ENCODE measurements around the gene ANKRD44. TPM values are rescaled to one million over a fixed set of nuclear protein-coding genes. Genes with fewer than 3 reads are reported as not detected.
A peak's percentile ranks its signal among the peaks of the same experiment; 100 is the strongest.

ANKRD44 gene
- 4.0 and 6.0 TPM in 2 replicates for total RNA-seq
- long read RNA-seq, full-length matches to known transcripts, result 3 of 12 reads
- long read RNA-seq, partial matches to known transcripts, result 4 of 12 reads
- long read RNA-seq, other reads (novel, unspliced or antisense), result 5 of 12 reads

- TF ChIP-seq CTCF (IDR thresholded peaks at IDR 0.05; ENCODE audit: unreplicated experiment), result peak; percentile 37
- H3K27ac Mint-ChIP-seq, result peak within 1 kb of the TSS; percentile 93
- H3K4me1 Mint-ChIP-seq (ENCODE audit: low read depth), result peaks cover 10% of the 10 kb centered on the region
Observed at GRCh38 chr2:197310271-197310985, at the start of gene ANKRD44. Gene ANKRD44, minus strand, starts transcription at chr2:197310780. Its CDS starts 176 bp downstream, at chr2:197310604.

GRCh38 chr2:197359859-197360258 is 49.3 kb upstream of the ANKRD44 start:
- Mint-ChIP-seq H3K27ac (no peak overlapping the region), H3K4me3 (ENCODE audit: low read depth) (no peak overlapping the region), H3K36me3 (ENCODE audit: insufficient read depth) (no peaks in the 10 kb centered on the region), H3K27me3 (no peaks in the 10 kb centered on the region), H3K9me3 (ENCODE audit: low read depth) (peaks cover 3% of the 10 kb centered on the region), H3K4me1 (ENCODE audit: low read depth) (no peaks in the 10 kb centered on the region)
- DNase-seq (ENCODE audit: low spot score, unreplicated experiment), result no peak
- TF ChIP-seq CTCF (IDR thresholded peaks at IDR 0.05; ENCODE audit: unreplicated experiment), result peak; percentile 19

More at GRCh38 chr2:197310271-197310985, at the start of gene ANKRD44:
- H3K4me3 Mint-ChIP-seq (ENCODE audit: low read depth), result peak within 1 kb of the TSS; percentile 92
- DNase-seq (ENCODE audit: low spot score, unreplicated experiment), result peak; percentile 67
- H3K9me3 Mint-ChIP-seq (ENCODE audit: low read depth), result no peaks in the 10 kb centered on the region
- H3K36me3 Mint-ChIP-seq (ENCODE audit: insufficient read depth), result no peaks in the 10 kb centered on the region
- peaks cover 24% of the 10 kb centered on the region for H3K27me3 Mint-ChIP-seq

GRCh38 chr2:197358931-197359330 is 48.4 kb upstream of the ANKRD44 start:
- H3K27me3 Mint-ChIP-seq, result no peaks in the 10 kb centered on the region
- DNase-seq (ENCODE audit: low spot score, unreplicated experiment), result no peak
- H3K4me1 Mint-ChIP-seq (ENCODE audit: low read depth), result no peaks in the 10 kb centered on the region
- no peaks in the 10 kb centered on the region for H3K36me3 Mint-ChIP-seq (ENCODE audit: insufficient read depth)
- no peak overlapping the region for H3K4me3 Mint-ChIP-seq (ENCODE audit: low read depth)
- TF ChIP-seq CTCF (IDR thresholded peaks at IDR 0.05; ENCODE audit: unreplicated experiment), result no peak
- H3K27ac Mint-ChIP-seq, result no peak overlapping the region
- H3K9me3 Mint-ChIP-seq (ENCODE audit: low read depth), result peaks cover 3% of the 10 kb centered on the region

GRCh38 chr2:197357986-197358385 is 47.4 kb upstream of the ANKRD44 start:
- H3K36me3 Mint-ChIP-seq (ENCODE audit: insufficient read depth), result no peaks in the 10 kb centered on the region
- no peaks in the 10 kb centered on the region for H3K27me3 Mint-ChIP-seq
- no peak overlapping the region for H3K4me3 Mint-ChIP-seq (ENCODE audit: low read depth)
- DNase-seq (ENCODE audit: low spot score, unreplicated experiment), result no peak
- no peaks in the 10 kb centered on the region for H3K4me1 Mint-ChIP-seq (ENCODE audit: low read depth)
- H3K9me3 Mint-ChIP-seq (ENCODE audit: low read depth), result peaks cover 3% of the 10 kb centered on the region
- no peak overlapping the region for H3K27ac Mint-ChIP-seq
- no peak for TF ChIP-seq CTCF (IDR thresholded peaks at IDR 0.05; ENCODE audit: unreplicated experiment)

GRCh38 chr2:197356136-197356535 is 45.6 kb upstream of the ANKRD44 start:
- no peak overlapping the region for H3K27ac Mint-ChIP-seq
- no peaks in the 10 kb centered on the region for H3K36me3 Mint-ChIP-seq (ENCODE audit: insufficient read depth)
- H3K9me3 Mint-ChIP-seq (ENCODE audit: low read depth), result peaks cover 3% of the 10 kb centered on the region
- H3K27me3 Mint-ChIP-seq, result no peaks in the 10 kb centered on the region
- H3K4me3 Mint-ChIP-seq (ENCODE audit: low read depth), result no peak overlapping the region
- DNase-seq (ENCODE audit: low spot score, unreplicated experiment), result no peak
- no peaks in the 10 kb centered on the region for H3K4me1 Mint-ChIP-seq (ENCODE audit: low read depth)
- TF ChIP-seq CTCF (IDR thresholded peaks at IDR 0.05; ENCODE audit: unreplicated experiment), result peak; percentile 45
